Kidney epithelial cell (primary cell): ENCODE results near the gene ATP5F1D. TPM values are rescaled to one million over a fixed set of nuclear protein-coding genes. Genes with fewer than 3 reads are reported as not detected.

Experiments
- DNase-seq: peaks from one replicate; pipeline ENCODE4 v3.0.0-alpha.2; 2010; ENCODE audit warnings: low read depth
- H3K27me3 ChIP-seq: 2 replicates; pipeline ENCODE4 v1.6.0; 2011; ENCODE audit warnings: low read length; ENCODE audit not compliant: control insufficient read depth, insufficient read depth
- H3K36me3 ChIP-seq: 2 replicates; pipeline ENCODE4 v1.5.1; 2011; ENCODE audit warnings: low read length; ENCODE audit not compliant: control insufficient read depth, insufficient read depth
- H3K4me3 ChIP-seq: 2 replicates; pipeline ENCODE4 v1.5.1; 2011; ENCODE audit warnings: low read depth, mild to moderate bottlenecking, control low read depth, low read length
- total RNA-seq: library from RNA; depleted of rRNA; stranded (reverse); fragments of >200 nt; gene quantifications from 2 replicates; pipeline ENCODE4 v1.2.3, GENCODE V29; 2015
- TF ChIP-seq, protein P1 (sequence below): IDR thresholded peaks from 2 replicates; pipeline ENCODE4 v1.5.1; 2011; ENCODE audit warnings: mild to moderate bottlenecking, moderate library complexity, low read length, control low read depth, inconsistent platforms; ENCODE audit not compliant: insufficient read depth, poor library complexity, severe bottlenecking

Gene ATP5F1D
- total RNA-seq, 1 donor from 2014 or later, result 55.3 TPM

DNA sequence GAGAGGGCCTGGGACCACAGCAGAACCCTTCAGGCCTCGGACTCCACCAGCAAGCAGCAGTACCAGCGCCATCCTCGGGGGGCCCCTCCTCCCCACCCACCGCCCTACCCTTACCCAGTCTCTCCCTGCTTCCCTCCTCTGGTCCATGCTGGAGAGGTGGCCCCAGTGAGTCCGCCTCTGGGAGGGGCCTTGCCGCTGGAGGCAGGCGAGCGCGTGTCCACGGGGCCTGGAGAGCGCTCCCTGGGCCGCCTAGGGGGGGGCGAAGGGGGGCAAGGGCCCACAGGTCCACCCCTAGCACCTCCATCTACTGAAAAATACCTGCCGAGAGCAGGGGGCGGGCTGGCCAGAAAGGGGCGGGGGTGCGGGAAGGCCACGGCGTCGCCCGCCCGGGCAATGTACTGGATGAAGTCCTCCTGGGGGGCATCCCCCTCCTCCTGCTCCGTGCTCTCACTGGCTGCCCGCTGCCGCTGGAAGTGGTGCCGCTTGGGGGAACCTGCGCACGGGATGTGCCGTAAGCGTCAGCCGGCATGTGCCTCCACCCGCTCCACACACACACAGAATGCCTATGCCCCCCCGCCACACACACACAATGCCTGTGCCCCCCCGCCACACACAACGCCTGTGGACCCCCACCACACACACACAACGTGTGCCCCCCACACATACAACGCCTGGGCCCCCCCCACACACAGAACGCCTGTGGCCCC is 10.6 kb upstream of the ATP5F1D start:
- peaks cover 2% of the 10 kb centered on the region for H3K36me3 ChIP-seq
- TF ChIP-seq, protein P1, sequence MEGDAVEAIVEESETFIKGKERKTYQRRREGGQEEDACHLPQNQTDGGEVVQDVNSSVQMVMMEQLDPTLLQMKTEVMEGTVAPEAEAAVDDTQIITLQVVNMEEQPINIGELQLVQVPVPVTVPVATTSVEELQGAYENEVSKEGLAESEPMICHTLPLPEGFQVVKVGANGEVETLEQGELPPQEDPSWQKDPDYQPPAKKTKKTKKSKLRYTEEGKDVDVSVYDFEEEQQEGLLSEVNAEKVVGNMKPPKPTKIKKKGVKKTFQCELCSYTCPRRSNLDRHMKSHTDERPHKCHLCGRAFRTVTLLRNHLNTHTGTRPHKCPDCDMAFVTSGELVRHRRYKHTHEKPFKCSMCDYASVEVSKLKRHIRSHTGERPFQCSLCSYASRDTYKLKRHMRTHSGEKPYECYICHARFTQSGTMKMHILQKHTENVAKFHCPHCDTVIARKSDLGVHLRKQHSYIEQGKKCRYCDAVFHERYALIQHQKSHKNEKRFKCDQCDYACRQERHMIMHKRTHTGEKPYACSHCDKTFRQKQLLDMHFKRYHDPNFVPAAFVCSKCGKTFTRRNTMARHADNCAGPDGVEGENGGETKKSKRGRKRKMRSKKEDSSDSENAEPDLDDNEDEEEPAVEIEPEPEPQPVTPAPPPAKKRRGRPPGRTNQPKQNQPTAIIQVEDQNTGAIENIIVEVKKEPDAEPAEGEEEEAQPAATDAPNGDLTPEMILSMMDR, result no peak
- no peak overlapping the region for H3K4me3 ChIP-seq
- no peaks in the 10 kb centered on the region for H3K27me3 ChIP-seq
- no peak for DNase-seq

GRCh38 chr19:1231729-1232637 is 9.6 kb upstream of the ATP5F1D start:
- no peak overlapping the region for H3K4me3 ChIP-seq
- TF ChIP-seq, protein P1, result no peak
- H3K36me3 ChIP-seq, result peaks cover 2% of the 10 kb centered on the region
- no peak for DNase-seq
- no peaks in the 10 kb centered on the region for H3K27me3 ChIP-seq

DNA sequence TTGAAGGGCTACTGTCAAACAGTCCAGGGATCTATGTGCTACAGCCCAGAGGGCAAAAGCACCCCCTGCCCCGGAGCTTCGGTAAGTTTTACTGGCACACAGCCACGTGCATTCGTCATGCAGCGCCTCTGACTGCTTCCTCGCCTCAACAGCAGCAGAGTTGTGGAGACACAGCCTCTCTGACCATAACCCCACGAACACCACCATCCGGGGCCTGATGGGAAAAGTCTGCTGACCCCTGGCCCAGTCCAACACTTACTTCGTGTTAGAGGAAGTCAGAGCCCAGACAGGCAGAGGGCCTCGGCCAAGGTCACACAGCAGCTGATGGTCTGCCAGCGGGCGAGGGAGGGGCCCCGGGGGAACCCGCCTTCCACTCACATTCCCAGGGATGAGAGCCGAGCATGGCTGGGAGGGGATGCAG is 8.9 kb upstream of the ATP5F1D start:
- H3K27me3 ChIP-seq, result no peaks in the 10 kb centered on the region
- no peak overlapping the region for H3K4me3 ChIP-seq
- DNase-seq, result no peak
- TF ChIP-seq, protein P1, result no peak
- peaks cover 2% of the 10 kb centered on the region for H3K36me3 ChIP-seq

DNA sequence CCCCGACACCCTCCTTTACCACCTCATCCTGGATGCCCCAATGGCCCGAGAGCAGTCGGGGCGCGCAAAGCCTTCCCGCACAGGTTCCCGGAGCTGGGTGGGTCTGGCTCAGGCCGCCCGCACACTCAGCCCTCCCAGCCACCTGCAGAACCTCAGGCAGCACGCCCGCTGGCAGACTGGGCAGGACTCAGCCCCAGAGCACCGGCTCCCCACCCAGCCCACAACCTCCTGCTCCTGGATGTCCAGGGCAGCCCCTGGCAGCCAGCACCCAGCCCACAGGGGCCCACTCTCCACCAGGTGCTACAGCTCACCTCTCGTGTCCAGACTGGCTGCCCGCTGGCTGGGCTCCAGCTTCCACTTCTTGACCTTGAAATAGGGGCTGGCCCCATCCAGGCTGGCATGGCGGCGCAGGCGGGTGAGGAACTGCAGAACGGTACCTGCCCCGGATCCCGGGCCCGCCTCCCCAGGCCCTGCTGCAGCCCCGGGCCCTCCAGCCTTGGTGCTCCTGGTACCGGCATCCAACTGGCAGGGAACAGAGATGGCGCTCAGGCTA is 8.4 kb upstream of the ATP5F1D start:
- TF ChIP-seq, protein P1, result no peak
- H3K27me3 ChIP-seq, result no peaks in the 10 kb centered on the region
- no peak for DNase-seq
- peaks cover 2% of the 10 kb centered on the region for H3K36me3 ChIP-seq
- no peak overlapping the region for H3K4me3 ChIP-seq

GRCh38 chr19:1234051-1234954 is 7.2 kb upstream of the ATP5F1D start:
- H3K36me3 ChIP-seq, result peaks cover 2% of the 10 kb centered on the region
- no peak overlapping the region for H3K4me3 ChIP-seq
- TF ChIP-seq, protein P1, result no peak
- no peak for DNase-seq
- H3K27me3 ChIP-seq, result no peaks in the 10 kb centered on the region
